Common myeloid progenitor, CD34-positive (primary cell): ENCODE results near the gene ICOSLG.
"Not testable (repeated sequence)": the region's sequence is repeated elsewhere in the genome, so short reads cannot be mapped to it uniquely, and the experiment has no call there.

ENCODE experiments used
- CTCF ChIA-PET: fragments of 350-600 bp; sonication (Branson Sonifier 250); formaldehyde crosslinking; loops from one replicate; lab custom pipeline; 2021; ENCODE audit warnings: antibody characterized with exemption; lab: Charles Lee
- POLR2A ChIA-PET: fragments of 350-600 bp; sonication (Branson Sonifier 250); formaldehyde crosslinking; loops from one replicate; lab custom pipeline; 2021; ENCODE audit warnings: antibody characterized with exemption; lab: Charles Lee
- DNase-seq, 3 donors: peaks; one replicate each; pipeline versions ENCODE4 v3.0.0 to v3.0.0-alpha.2; 2013
- H3K27ac ChIP-seq, 2 experiments: 1 replicate in 1 of 2; 2 replicates in 1 of 2; pipeline ENCODE4 v1.7.0; 2013; ENCODE audit warnings: inconsistent platforms in 2 of 2, low read length in 2 of 2, mild to moderate bottlenecking in 2 of 2, low read depth in 1 of 2, moderate library complexity in 1 of 2; ENCODE audit not compliant: severe bottlenecking in 2 of 2, insufficient read depth in 1 of 2, poor library complexity in 1 of 2
- H3K27me3 ChIP-seq, 5 experiments: replicated peaks in 2 of 5; 1 replicate in 3 of 5; 2 replicates in 2 of 5; pipeline versions ENCODE4 v1.6.1 to v1.7.0; 2013; ENCODE audit warnings: low read length in 4 of 5, mild to moderate bottlenecking in 2 of 5, moderate library complexity in 2 of 5, inconsistent platforms in 1 of 5; ENCODE audit not compliant: insufficient read depth in 5 of 5, control insufficient read depth in 4 of 5
- H3K36me3 ChIP-seq, 4 experiments: 1 replicate in 2 of 4; 2 replicates in 2 of 4; pipeline versions ENCODE4 v1.6.1 to v1.7.0; 2013; ENCODE audit warnings: low read length in 3 of 4, control low read depth in 1 of 4, mild to moderate bottlenecking in 1 of 4; ENCODE audit not compliant: control insufficient read depth in 4 of 4, insufficient read depth in 4 of 4
- H3K4me1 ChIP-seq, 4 experiments: 1 replicate in 3 of 4; 2 replicates in 1 of 4; pipeline versions ENCODE4 v1.6.1 to v1.7.1; 2013; ENCODE audit warnings: low read length in 3 of 4, mild to moderate bottlenecking in 3 of 4, control low read depth in 1 of 4, inconsistent platforms in 1 of 4, moderate library complexity in 1 of 4; ENCODE audit not compliant: control insufficient read depth in 4 of 4, insufficient read depth in 4 of 4; ENCODE audit errors: control extremely low read depth in 1 of 4
- H3K4me3 ChIP-seq, 7 experiments: 1 replicate in 4 of 7; 2 replicates in 3 of 7; pipeline versions ENCODE4 v1.5.1 to v1.7.0; 2013; ENCODE audit warnings: mild to moderate bottlenecking in 7 of 7, low read length in 6 of 7, moderate library complexity in 6 of 7, inconsistent platforms in 2 of 7, low read depth in 2 of 7, control low read depth in 1 of 7; ENCODE audit not compliant: insufficient read depth in 4 of 7, control insufficient read depth in 1 of 7; ENCODE audit errors: extremely low read depth in 1 of 7
- H3K9me3 ChIP-seq, 5 experiments: 1 replicate in 4 of 5; 2 replicates in 1 of 5; pipeline versions ENCODE4 v1.6.1 to v1.7.1; 2013; ENCODE audit warnings: low read length in 4 of 5, mild to moderate bottlenecking in 2 of 5, inconsistent platforms in 1 of 5, low read depth in 1 of 5, moderate library complexity in 1 of 5; ENCODE audit not compliant: control insufficient read depth in 4 of 5, insufficient read depth in 2 of 5; ENCODE audit errors: control extremely low read depth in 1 of 5
- WGBS: methylation state at CpG from one replicate; pipeline ENCODE4 v1.1.5; 2013; ENCODE audit not compliant: insufficient coverage; 5-methylcytosine and 5-hydroxymethylcytosine counted together

Gene ICOSLG

DNA sequence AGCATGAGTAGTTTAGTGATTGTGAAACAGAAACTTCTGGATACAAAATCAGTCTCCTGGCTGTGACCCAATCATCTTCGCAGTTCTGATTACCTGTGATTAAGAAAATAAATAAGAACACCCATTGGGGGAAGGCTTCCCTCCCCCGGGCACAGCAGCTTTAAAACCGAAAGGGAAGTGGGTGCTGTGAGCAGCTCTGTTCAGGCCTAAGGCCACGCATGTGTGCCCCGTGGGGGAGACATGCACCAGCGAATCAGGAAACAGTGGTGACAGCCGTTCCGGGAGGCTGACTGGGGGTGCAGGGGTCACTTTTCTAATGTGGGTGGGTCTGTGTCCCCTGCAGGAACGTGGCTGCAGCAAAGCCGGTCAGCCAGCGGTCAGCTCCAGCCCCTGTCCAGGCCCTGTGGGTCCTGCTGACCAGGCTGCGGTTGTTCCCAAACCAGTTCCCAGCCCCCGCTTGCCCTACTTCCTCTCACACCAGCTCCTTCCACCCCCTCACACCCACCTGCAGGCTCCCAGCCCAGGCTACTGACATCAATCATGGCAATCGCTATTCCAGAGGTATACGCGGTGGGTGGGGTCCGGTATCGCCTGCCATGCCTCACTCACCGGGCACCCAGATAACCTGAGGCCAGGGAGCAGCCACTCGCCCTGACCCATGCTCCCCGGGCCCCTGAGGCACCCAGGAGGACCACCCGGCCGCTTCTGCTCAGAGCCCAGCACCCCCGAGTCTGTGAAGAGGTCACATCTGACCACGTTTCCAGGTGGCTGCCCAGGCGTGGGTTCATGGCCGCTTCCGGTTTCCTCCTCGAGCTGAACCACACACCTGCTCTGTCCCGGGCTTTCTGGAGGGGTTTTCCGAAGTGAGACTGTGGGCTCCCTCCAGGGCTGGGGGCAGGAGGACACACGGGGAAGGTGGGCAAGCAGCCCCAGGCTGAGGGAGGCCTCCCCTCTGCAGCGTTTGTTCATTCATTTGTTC is 33.8 kb downstream of the ICOSLG start:
- H3K9me3 ChIP-seq, H3K4me1 ChIP-seq, DNase-seq, H3K36me3 ChIP-seq, CTCF ChIA-PET, H3K4me3 ChIP-seq, POLR2A ChIA-PET, H3K27me3 ChIP-seq, H3K27ac ChIP-seq: not testable (repeated sequence)
- no CpG with 5 or more reads among the region's 33 CpGs for WGBS

DNA sequence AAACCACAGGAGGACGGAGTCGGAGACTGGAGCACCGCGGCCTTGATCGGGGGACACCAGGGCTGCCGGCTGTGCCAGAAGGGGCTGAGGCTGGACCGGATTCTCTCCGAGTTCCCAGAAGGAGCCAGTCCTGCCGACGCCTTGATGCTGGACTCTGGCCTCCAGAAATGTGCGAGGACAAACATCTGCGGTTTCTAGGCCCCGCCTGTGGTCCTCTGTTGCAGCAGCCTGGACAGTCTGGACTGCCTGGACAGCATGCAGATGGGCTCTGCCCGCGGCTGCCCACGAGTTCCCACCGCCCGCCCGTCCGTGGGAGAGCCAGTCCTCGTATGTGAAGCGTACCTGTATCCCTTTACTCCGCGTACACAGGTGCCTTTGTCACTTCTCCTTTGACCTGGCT is 34.6 kb downstream of the ICOSLG start:
- DNase-seq, H3K4me3 ChIP-seq, CTCF ChIA-PET, H3K9me3 ChIP-seq, H3K36me3 ChIP-seq, POLR2A ChIA-PET, H3K27me3 ChIP-seq, H3K4me1 ChIP-seq, H3K27ac ChIP-seq: not testable (repeated sequence)
- WGBS: no CpG with 5 or more reads among the region's 24 CpGs

DNA sequence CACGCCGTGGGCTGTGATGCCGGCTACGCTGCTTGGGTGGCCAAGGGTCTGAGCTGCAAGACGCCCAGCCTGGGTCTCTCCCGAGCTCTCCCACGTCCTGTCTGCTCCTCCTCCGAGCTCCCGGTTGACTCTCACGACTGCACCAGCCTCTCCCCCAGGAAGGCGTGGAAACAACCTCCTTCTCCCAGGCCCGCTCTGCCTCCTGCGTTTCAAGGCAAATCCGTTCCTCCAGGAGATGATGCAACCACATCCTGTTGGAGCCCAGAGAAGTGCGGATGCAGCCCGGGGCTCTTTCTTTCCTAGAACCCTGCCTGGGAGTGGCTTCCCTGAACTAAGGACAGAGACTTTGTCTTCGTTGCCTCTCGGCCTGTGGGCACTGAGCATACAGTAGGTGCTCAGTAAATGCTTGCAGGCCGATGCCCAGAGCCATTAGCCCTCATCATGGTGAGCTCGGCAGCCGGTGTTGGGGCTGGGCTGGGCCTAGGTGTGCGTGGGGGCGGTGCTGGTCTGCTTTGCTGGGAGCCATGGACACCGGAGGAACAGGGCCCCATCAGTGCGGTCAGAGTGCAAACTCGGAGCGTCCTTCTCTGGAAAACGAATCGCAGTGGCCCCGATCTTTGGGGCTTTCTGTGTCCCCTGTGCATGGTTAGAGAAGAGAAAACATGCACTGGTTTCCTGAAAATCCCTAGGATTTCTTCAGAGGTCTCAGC is 38.0 kb downstream of the ICOSLG start:
- H3K9me3 ChIP-seq, CTCF ChIA-PET, DNase-seq, H3K27me3 ChIP-seq, H3K27ac ChIP-seq, POLR2A ChIA-PET, H3K4me1 ChIP-seq, H3K4me3 ChIP-seq, H3K36me3 ChIP-seq: not testable (repeated sequence)
- no CpG with 5 or more reads among the region's 30 CpGs for WGBS

DNA sequence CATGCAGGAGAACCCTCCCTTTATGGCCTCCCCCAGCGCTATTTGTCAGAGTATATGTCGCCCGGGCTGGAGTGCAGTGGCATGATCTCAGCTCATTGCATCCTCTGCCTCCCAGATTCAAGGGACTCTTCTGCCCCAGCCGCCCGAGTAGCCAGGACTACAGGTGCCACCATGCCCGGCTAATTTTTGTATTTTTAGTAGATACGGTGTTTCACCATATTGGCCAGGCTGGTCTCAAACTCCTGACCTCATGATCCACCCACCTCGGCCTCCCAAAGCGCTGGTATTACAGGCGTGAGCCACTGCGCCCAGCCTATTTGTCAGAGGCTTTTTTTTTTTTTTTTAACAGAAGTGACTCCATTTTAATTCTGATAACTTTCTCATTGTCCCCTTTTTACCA is 40.7 kb downstream of the ICOSLG start:
- H3K4me3 ChIP-seq, POLR2A ChIA-PET, H3K36me3 ChIP-seq, H3K4me1 ChIP-seq, CTCF ChIA-PET, H3K27ac ChIP-seq, H3K9me3 ChIP-seq, DNase-seq, H3K27me3 ChIP-seq: not testable (repeated sequence)
- whole genome bisulfite sequencing: 97% methylated on average over 10 of the region's 11 CpGs

DNA sequence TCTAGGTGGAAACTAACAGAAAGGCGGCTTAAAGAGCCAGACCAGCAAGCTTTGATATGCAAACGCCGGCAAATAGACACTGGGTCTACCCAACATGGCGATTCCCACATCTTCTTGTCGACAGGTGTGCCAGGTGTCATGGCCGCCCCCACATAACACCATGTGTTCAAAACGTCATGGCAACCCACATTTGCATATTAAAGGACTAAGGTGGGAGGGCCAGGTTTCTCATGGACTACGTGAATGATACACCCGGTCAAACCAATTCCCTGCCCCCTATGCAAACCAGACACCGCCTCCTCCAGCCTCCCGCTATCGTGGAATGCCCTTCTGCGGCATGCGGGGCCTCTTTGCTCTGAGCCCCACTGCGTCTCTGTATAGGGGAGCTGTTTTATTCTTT is 41.3 kb downstream of the ICOSLG start:
- Histone ChIP-seq H3K36me3 (no peaks in the 10 kb centered on the region), H3K4me1 (no peaks in the 10 kb centered on the region), H3K9me3 (no peaks in the 10 kb centered on the region), H3K27me3 (no peaks in the 10 kb centered on the region), H3K27ac (no peak overlapping the region), H3K4me3 (no peak overlapping the region)
- 96% methylated on average over 14 of the region's 15 CpGs for WGBS
- CTCF ChIA-PET: no interaction called here
- POLR2A ChIA-PET: no interaction called here
- no peak for DNase-seq

DNA sequence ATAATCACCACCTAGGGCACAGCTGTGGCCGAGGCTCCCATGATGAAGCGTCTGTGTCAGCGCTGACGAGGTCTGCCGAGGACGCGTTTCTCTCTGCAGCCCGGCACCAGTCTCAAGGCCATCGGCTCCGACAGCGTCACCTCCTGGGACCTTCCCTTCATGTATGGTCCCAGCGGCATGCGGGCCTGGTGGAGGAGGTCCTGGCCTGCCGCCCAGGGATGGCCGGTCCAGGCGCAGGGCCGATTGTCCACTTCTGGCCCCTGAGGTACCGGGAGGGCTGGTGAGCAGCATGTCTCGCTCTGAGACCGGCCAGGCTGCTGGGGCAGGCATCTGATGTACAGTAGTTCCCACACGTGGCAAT is 43.6 kb downstream of the ICOSLG start:
- H3K4me1 ChIP-seq, H3K27ac ChIP-seq, H3K4me3 ChIP-seq, CTCF ChIA-PET, DNase-seq, POLR2A ChIA-PET, H3K27me3 ChIP-seq, H3K36me3 ChIP-seq, H3K9me3 ChIP-seq: not testable (repeated sequence)
- no CpG with 5 or more reads among the region's 21 CpGs for WGBS
